GM12878 (cell line): Measurements from ENCODE around the gene MAML3. TPM values are rescaled to one million over a fixed set of nuclear protein-coding genes. Genes with fewer than 3 reads are reported as not detected.

Source experiments
- ATAC-seq: fragments of 200-7000 bp; cut with Tn5 transposase; 3 replicates; pipeline ENCODE4 v1.9.1; 2020; ENCODE audit warnings: mild to moderate bottlenecking, moderate library complexity
- BruUV-seq: library from RNA; stranded (reverse); fragments of 400-500 nt; replicated peaks from 2 replicates; lab custom pipeline; 2021; lab: Mats Ljungman, UMichigan
- CTCF ChIA-PET: fragments of 300-600 bp; sonication (Branson Sonifier 250); formaldehyde crosslinking; extraction: SDS; loops from one replicate; lab custom pipeline; 2021; ENCODE audit warnings: inconsistent platforms; lab: Yijun Ruan, JAX
- POLR2A ChIA-PET: fragments of 350-600 bp; formaldehyde crosslinking; extraction: SDS; loops from one replicate; lab custom pipeline; 2021; ENCODE audit warnings: inconsistent platforms; lab: Charles Lee
- RAD21 ChIA-PET: fragments of 300-600 bp; sonication (Branson Sonifier 250); formaldehyde crosslinking; loops from one replicate; lab custom pipeline; 2023; ENCODE audit warnings: antibody characterized with exemption; ENCODE audit not compliant: unreplicated experiment; lab: Charles Lee
- SMC1A ChIA-PET: fragments of 300-600 bp; sonication (Branson Sonifier 250); formaldehyde crosslinking; loops from one replicate; lab custom pipeline; 2023; ENCODE audit not compliant: unreplicated experiment, uncharacterized antibody; lab: Charles Lee
- DNase-seq: peaks from one replicate; pipeline ENCODE4 v3.0.0-alpha.2; 2011; ENCODE audit warnings: low read depth, low spot score
- FAIRE-seq: peaks from 3 replicates; lab custom pipeline; 2011; peaks lifted over from hg19 to GRCh38; lab: Jason Lieb, UNC
- H2AFZ ChIP-seq: 2 replicates; pipeline ENCODE4 v1.6.0; 2011; ENCODE audit warnings: low read depth, low read length, control low read depth; ENCODE audit not compliant: control insufficient read depth
- H3K27ac ChIP-seq: 2 replicates; pipeline ENCODE4 v1.5.1; 2011; ENCODE audit warnings: control low read depth; ENCODE audit not compliant: control insufficient read depth, insufficient read depth
- H3K27me3 ChIP-seq, 2 experiments: replicated peaks in 1 of 2; 2 replicates each; pipeline versions ENCODE4 v1.6.0 to v1.6.1; 2011; ENCODE audit warnings: low read length in 1 of 2; ENCODE audit not compliant: control insufficient read depth in 2 of 2, insufficient read depth in 2 of 2
- H3K36me3 ChIP-seq, 2 experiments: 2 replicates each; pipeline ENCODE4 v1.5.1; 2011; ENCODE audit warnings: low read length in 1 of 2; ENCODE audit not compliant: control insufficient read depth in 2 of 2, insufficient read depth in 2 of 2
- H3K4me1 ChIP-seq: 2 replicates; pipeline ENCODE4 v1.6.1; 2011; ENCODE audit warnings: mild to moderate bottlenecking, low read length, moderate library complexity, mixed read lengths; ENCODE audit not compliant: control insufficient read depth, insufficient read depth
- H3K4me2 ChIP-seq: 2 replicates; pipeline ENCODE4 v1.6.0; 2011; ENCODE audit warnings: control low read depth; ENCODE audit not compliant: control insufficient read depth, insufficient read depth
- H3K4me3 ChIP-seq: fragments of 200-600 bp; sonication (generic); 2 replicates; pipeline ENCODE4 v1.5.1; 2016
- H3K79me2 ChIP-seq: 2 replicates; pipeline ENCODE4 v1.6.0; 2011; ENCODE audit warnings: low read length; ENCODE audit not compliant: control insufficient read depth, insufficient read depth
- H3K9ac ChIP-seq: 2 replicates; pipeline ENCODE4 v1.8.0; 2011; ENCODE audit warnings: low read length, control low read depth, mixed read lengths; ENCODE audit not compliant: control insufficient read depth, insufficient read depth
- H3K9me3 ChIP-seq: replicated peaks from 3 replicates; pipeline ENCODE4 v1.5.1; 2011; ENCODE audit warnings: mild to moderate bottlenecking, low read length; ENCODE audit not compliant: control insufficient read depth, insufficient read depth
- H4K20me1 ChIP-seq: 2 replicates; pipeline ENCODE4 v1.6.0; 2011; ENCODE audit not compliant: control insufficient read depth, insufficient read depth
- BHLHE40 ChIP-seq, 2 experiments: fragments of 450-650 bp in 1 of 2; IDR thresholded peaks; 2 replicates each; pipeline ENCODE4 v1.6.1; 2011 to 2017; ENCODE audit warnings: low read depth in 2 of 2, borderline replicate concordance in 1 of 2, improper control_type of control experiment in 1 of 2, low read length in 1 of 2, mild to moderate bottlenecking in 1 of 2
- HDAC6 ChIP-seq: fragments of 200-600 bp; sonication (generic); IDR thresholded peaks from one replicate; pipeline ENCODE4 v1.8.0; 2017; ENCODE audit warnings: antibody characterized with exemption; ENCODE audit not compliant: unreplicated experiment
- MAX ChIP-seq: IDR thresholded peaks from 2 replicates; pipeline ENCODE4 v1.6.1; 2012; ENCODE audit warnings: low read depth, low read length, improper control_type of control experiment
- MEF2A ChIP-seq: IDR thresholded peaks from 2 replicates; pipeline ENCODE4 v1.6.1; 2011; ENCODE audit warnings: low read depth, mild to moderate bottlenecking, low read length, moderate library complexity; ENCODE audit not compliant: insufficient read depth
- MXI1 ChIP-seq: fragments of 150-350 bp; IDR thresholded peaks from 2 replicates; pipeline ENCODE4 v1.6.1; 2011; ENCODE audit warnings: low read depth, mild to moderate bottlenecking, inconsistent platforms, low read length, improper control_type of control experiment
- NFIC ChIP-seq: IDR thresholded peaks from 2 replicates; pipeline ENCODE4 v1.6.1; 2012; ENCODE audit warnings: low read depth, mild to moderate bottlenecking, inconsistent platforms, low read length, moderate library complexity
- PAX8 ChIP-seq: fragments of 450-650 bp; IDR thresholded peaks from 2 replicates; pipeline ENCODE4 v1.6.1; 2017; ENCODE audit warnings: mild to moderate bottlenecking, moderate library complexity
- PML ChIP-seq: IDR thresholded peaks from 2 replicates; pipeline ENCODE4 v1.6.1; 2012; ENCODE audit warnings: low read length, inconsistent platforms
- SUZ12 ChIP-seq: fragments of 200-600 bp; sonication (generic); IDR thresholded peaks from one replicate; pipeline ENCODE4 v1.6.1; 2018; ENCODE audit warnings: antibody characterized with exemption, mild to moderate bottlenecking; ENCODE audit not compliant: unreplicated experiment
- ZBED1 ChIP-seq: IDR thresholded peaks from 2 replicates; pipeline ENCODE4 v1.6.1; 2016; ENCODE audit warnings: borderline replicate concordance
- ZNF622 ChIP-seq: fragments of 450-650 bp; IDR thresholded peaks from 2 replicates; pipeline ENCODE4 v1.6.1; 2017; ENCODE audit warnings: mild to moderate bottlenecking, inconsistent platforms
- WGBS: methylation state at CpG from one replicate; pipeline ENCODE4 v1.1.6; 2016; ENCODE audit warnings: low lambda C conversion rate; ENCODE audit not compliant: insufficient replicate concordance, insufficient coverage; ENCODE audit errors: missing lambda C conversion rate; 5-methylcytosine and 5-hydroxymethylcytosine counted together
- in situ Hi-C: fragments of 300-500 bp; cut with MboI; formaldehyde crosslinking; loops from 9 replicates; pipeline ENCODE4 v1.14.3; 2018; ENCODE audit warnings: mixed read lengths
- intact Hi-C: fragments of 100-400 bp; cut with micrococcal nuclease; formaldehyde crosslinking; loops from one replicate; pipeline ENCODE4 v1.14.2; 2022; ENCODE audit not compliant: unreplicated experiment
- polyA plus RNA-seq, 11 experiments: library from polyadenylated mRNA; depleted of rRNA in 4 of 11; unstranded in 6 of 11; stranded (reverse) in 5 of 11; fragments of >200 nt; fragmentation: Nextera tagmentation in 4 of 11; fragmentation: Illumina TruSeq in 1 of 11; extraction: Ambion mirVana in 4 of 11; extraction: Trizol in 1 of 11; gene quantifications; 1 replicate in 1 of 11; 2 replicates in 10 of 11; pipeline versions ENCODE4 v1.2.1 to v1.2.3, GENCODE V29; 2011 to 2016; ENCODE audit warnings: inconsistent platforms in 2 of 11, missing spikeins in 2 of 11, low read depth in 1 of 11
- total RNA-seq, 4 experiments: library from RNA; depleted of rRNA in 3 of 4; stranded (reverse); fragments of >200 nt in 3 of 4; fragmentation: Illumina TruSeq in 1 of 4; extraction: Trizol in 1 of 4; gene quantifications; 2 replicates each; pipeline versions ENCODE4 v1.2.1 to v1.2.3, GENCODE V29; 2013 to 2021
- TF ChIP-seq, protein P1 (sequence below): fragments of 150-350 bp; IDR thresholded peaks from 2 replicates; pipeline ENCODE4 v1.6.1; 2016; ENCODE audit warnings: low read depth, low read length
- TF ChIP-seq, protein P2 (sequence below): fragments of 450-650 bp; formaldehyde crosslinking; IDR thresholded peaks from 2 replicates; pipeline ENCODE4 v1.5.0; 2022; ENCODE audit warnings: mild to moderate bottlenecking, missing genetic modification characterization

The MAML3 gene
- total and polyA plus RNA-seq, 10 of the 15 experiments (the other 5 are each of a cell fraction or from before 2014, with no cell fraction given): under 0.01 to 0.53 (median 0.06) TPM; not detected in 2

DNA sequence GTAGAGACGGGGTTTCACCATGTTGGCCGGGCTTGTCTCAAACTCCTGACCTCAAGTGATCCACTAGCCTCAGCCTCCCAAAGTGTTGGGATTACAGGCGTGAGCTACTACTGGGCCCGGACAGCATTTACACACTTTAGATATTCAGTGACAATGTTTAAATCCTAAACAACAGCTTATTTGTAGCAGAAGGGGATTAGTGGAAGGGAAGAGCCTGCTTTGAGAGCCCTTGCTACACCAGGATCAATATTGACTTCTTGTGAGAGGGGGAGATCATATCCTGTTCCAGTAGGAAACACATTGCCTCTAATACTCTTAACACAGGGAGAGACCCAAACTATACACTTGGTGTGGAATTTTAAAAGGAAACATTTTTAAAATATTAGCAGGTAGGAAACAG lies 481.3 kb downstream of the MAML3 start:
- no peak for FAIRE-seq
- no peak for DNase-seq
- 85% methylated on average over 4 of the region's 4 CpGs for WGBS
- H3K79me2 ChIP-seq: no peaks in the 10 kb centered on the region; the same call in 1 of the 2 replicates
- H3K9me3 ChIP-seq: no peaks in the 10 kb centered on the region
- no peaks in the 10 kb centered on the region for H3K27me3 ChIP-seq
- RAD21 ChIA-PET: no interaction called here
- no TSS peak for BruUV-seq
- no peak overlapping the region for H3K9ac ChIP-seq
- CTCF ChIA-PET: no interaction called here
- H3K4me3 ChIP-seq: no peak overlapping the region
- in situ Hi-C loops: no loop called here
- no peak for ATAC-seq
- POLR2A ChIA-PET: interaction anchor here (0.6 to 0.7 kb wide), 2 partner anchors 12 to 325 kb away, joined by 3 to 4 read pairs; no protein-coding TSS in a partner anchor
- SMC1A ChIA-PET: interaction anchor here (0.7 to 0.8 kb wide), 2 partner anchors 9 to 21 kb away, joined by 3 read pairs; no protein-coding TSS in a partner anchor
- H3K36me3 ChIP-seq: no peaks in the 10 kb centered on the region; a peak in 1 of 4 replicates
- H3K4me2 ChIP-seq: no peak overlapping the region
- H2AFZ ChIP-seq: no peak overlapping the region
- no peak overlapping the region for H3K27ac ChIP-seq
- TF ChIP-seq HDAC6 (no peak), MXI1 (no peak), NFIC (no peak), BHLHE40 (IDR thresholded peaks at IDR 0.05; ENCODE audit: borderline replicate concordance in 1 of 2, low read depth in 2 of 2, low read length in 1 of 2) (no peak), ZBED1 (no peak), PML (no peak), MAX (no peak), MEF2A (no peak), PAX8 (no peak), ZNF622 (no peak), SUZ12 (no peak)
- TF ChIP-seq, protein P1, sequence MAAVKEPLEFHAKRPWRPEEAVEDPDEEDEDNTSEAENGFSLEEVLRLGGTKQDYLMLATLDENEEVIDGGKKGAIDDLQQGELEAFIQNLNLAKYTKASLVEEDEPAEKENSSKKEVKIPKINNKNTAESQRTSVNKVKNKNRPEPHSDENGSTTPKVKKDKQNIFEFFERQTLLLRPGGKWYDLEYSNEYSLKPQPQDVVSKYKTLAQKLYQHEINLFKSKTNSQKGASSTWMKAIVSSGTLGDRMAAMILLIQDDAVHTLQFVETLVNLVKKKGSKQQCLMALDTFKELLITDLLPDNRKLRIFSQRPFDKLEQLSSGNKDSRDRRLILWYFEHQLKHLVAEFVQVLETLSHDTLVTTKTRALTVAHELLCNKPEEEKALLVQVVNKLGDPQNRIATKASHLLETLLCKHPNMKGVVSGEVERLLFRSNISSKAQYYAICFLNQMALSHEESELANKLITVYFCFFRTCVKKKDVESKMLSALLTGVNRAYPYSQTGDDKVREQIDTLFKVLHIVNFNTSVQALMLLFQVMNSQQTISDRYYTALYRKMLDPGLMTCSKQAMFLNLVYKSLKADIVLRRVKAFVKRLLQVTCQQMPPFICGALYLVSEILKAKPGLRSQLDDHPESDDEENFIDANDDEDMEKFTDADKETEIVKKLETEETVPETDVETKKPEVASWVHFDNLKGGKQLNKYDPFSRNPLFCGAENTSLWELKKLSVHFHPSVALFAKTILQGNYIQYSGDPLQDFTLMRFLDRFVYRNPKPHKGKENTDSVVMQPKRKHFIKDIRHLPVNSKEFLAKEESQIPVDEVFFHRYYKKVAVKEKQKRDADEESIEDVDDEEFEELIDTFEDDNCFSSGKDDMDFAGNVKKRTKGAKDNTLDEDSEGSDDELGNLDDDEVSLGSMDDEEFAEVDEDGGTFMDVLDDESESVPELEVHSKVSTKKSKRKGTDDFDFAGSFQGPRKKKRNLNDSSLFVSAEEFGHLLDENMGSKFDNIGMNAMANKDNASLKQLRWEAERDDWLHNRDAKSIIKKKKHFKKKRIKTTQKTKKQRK: no peak
- TF ChIP-seq, protein P2, sequence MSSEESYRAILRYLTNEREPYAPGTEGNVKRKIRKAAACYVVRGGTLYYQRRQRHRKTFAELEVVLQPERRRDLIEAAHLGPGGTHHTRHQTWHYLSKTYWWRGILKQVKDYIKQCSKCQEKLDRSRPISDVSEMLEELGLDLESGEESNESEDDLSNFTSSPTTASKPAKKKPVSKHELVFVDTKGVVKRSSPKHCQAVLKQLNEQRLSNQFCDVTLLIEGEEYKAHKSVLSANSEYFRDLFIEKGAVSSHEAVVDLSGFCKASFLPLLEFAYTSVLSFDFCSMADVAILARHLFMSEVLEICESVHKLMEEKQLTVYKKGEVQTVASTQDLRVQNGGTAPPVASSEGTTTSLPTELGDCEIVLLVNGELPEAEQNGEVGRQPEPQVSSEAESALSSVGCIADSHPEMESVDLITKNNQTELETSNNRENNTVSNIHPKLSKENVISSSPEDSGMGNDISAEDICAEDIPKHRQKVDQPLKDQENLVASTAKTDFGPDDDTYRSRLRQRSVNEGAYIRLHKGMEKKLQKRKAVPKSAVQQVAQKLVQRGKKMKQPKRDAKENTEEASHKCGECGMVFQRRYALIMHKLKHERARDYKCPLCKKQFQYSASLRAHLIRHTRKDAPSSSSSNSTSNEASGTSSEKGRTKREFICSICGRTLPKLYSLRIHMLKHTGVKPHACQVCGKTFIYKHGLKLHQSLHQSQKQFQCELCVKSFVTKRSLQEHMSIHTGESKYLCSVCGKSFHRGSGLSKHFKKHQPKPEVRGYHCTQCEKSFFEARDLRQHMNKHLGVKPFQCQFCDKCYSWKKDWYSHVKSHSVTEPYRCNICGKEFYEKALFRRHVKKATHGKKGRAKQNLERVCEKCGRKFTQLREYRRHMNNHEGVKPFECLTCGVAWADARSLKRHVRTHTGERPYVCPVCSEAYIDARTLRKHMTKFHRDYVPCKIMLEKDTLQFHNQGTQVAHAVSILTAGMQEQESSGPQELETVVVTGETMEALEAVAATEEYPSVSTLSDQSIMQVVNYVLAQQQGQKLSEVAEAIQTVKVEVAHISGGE: no peak
- TF ChIP-seq, all 136 proteins: peak for 0
- intact Hi-C loops: no loop called here
- Histone ChIP-seq H4K20me1 (no peaks in the 10 kb centered on the region), H3K4me1 (peaks cover 4% of the 10 kb centered on the region; the same call in 1 of the 2 replicates)
